HCT116 (cell line): ENCODE results near the gene POLN. TPM values are rescaled to one million over a fixed set of nuclear protein-coding genes. Genes with fewer than 3 reads are reported as not detected.

ENCODE experiments used
- ATAC-seq: fragments of 200-7000 bp; cut with Tn5 transposase; 2 replicates; pipeline ENCODE4 v1.9.1; 2020; ENCODE audit warnings: mild to moderate bottlenecking, moderate library complexity
- BruUV-seq: library from RNA; stranded (reverse); fragments of 400-500 nt; replicated peaks from 2 replicates; lab custom pipeline; 2021; lab: Mats Ljungman, UMichigan
- CTCF ChIA-PET: fragments of 300-600 bp; sonication (Branson Sonifier 250); formaldehyde crosslinking; loops from one replicate; lab custom pipeline; 2021; ENCODE audit warnings: antibody characterized with exemption; lab: Charles Lee
- POLR2A ChIA-PET: fragments of 300-600, 350-600 bp; sonication (Branson Sonifier 250); formaldehyde crosslinking; loops from one replicate; lab custom pipeline; 2021; ENCODE audit warnings: antibody characterized with exemption; lab: Charles Lee
- RAD21 ChIA-PET, 2 experiments: fragments of 300-600 bp; sonication (Branson Sonifier 250); formaldehyde crosslinking; loops; one replicate each; lab custom pipeline; 2023; ENCODE audit warnings: low total read pairs in 2 of 2; ENCODE audit not compliant: uncharacterized antibody in 2 of 2, unreplicated experiment in 2 of 2, low non-redundant PET in 1 of 2; lab: Charles Lee
- DNase-seq: peaks from one replicate; pipeline ENCODE4 v3.0.0-alpha.2; 2010; ENCODE audit warnings: low read depth, low spot score
- H2AFZ ChIP-seq: fragments of 200-600 bp; shearing (Covaris generic), sonication (generic); 2 replicates; pipeline ENCODE4 v1.6.1; 2017; ENCODE audit warnings: low read depth, mixed run types, mixed read lengths, antibody characterized with exemption, low read length; ENCODE audit not compliant: poor library complexity, severe bottlenecking
- H3K27ac ChIP-seq: 2 replicates; pipeline ENCODE4 v1.5.1; 2012; ENCODE audit warnings: low read depth, low read length
- H3K27me3 ChIP-seq: fragments of 200-600 bp; sonication (generic); 2 replicates; pipeline ENCODE4 v1.6.1; 2016; ENCODE audit warnings: mixed run types, low read length, mixed read lengths; ENCODE audit not compliant: insufficient read depth
- H3K36me3 ChIP-seq, 2 experiments: fragments of 200-500 bp in 1 of 2; fragments of 200-600 bp in 1 of 2; sonication (Bioruptor generic) in 1 of 2; sonication (generic) in 1 of 2; 2 replicates each; pipeline versions ENCODE4 v1.5.1 to v1.6.1; 2014 to 2016; ENCODE audit warnings: low read length in 2 of 2, inconsistent platforms in 1 of 2, mixed read lengths in 1 of 2, mixed run types in 1 of 2; ENCODE audit not compliant: insufficient read depth in 2 of 2, control insufficient read depth in 1 of 2
- H3K4me1 ChIP-seq, 2 experiments: fragments of 200-600 bp in 1 of 2; sonication (generic) in 1 of 2; 2 replicates each; pipeline versions ENCODE4 v1.5.1 to v1.6.1; 2012 to 2017; ENCODE audit warnings: low read length in 2 of 2, inconsistent platforms in 1 of 2, mild to moderate bottlenecking in 1 of 2, mixed read lengths in 1 of 2, mixed run types in 1 of 2, moderate library complexity in 1 of 2; ENCODE audit not compliant: insufficient read depth in 2 of 2, control insufficient read depth in 1 of 2
- H3K4me2 ChIP-seq: fragments of 200-600 bp; sonication (generic); 2 replicates; pipeline ENCODE4 v1.6.1; 2017; ENCODE audit warnings: mixed run types, low read length, mixed read lengths
- H3K4me3 ChIP-seq, 2 experiments: fragments of 200-600 bp in 1 of 2; sonication (generic) in 1 of 2; replicated peaks in 1 of 2; 2 replicates each; pipeline ENCODE4 v1.5.1; 2011 to 2016; ENCODE audit warnings: low read length in 2 of 2, control low read depth in 1 of 2, low read depth in 1 of 2, mild to moderate bottlenecking in 1 of 2, mixed read lengths in 1 of 2, mixed run types in 1 of 2
- H3K79me2 ChIP-seq: fragments of 200-600 bp; sonication (generic); 2 replicates; pipeline ENCODE4 v1.6.1; 2017; ENCODE audit warnings: mild to moderate bottlenecking, mixed run types, low read length, moderate library complexity, mixed read lengths; ENCODE audit not compliant: insufficient read depth
- H3K9ac ChIP-seq: fragments of 200-600 bp; sonication (generic); 2 replicates; pipeline ENCODE4 v1.6.1; 2016; ENCODE audit warnings: low read length, mixed read lengths
- H3K9me2 ChIP-seq: fragments of 200-600 bp; sonication (generic), shearing (Covaris generic); 2 replicates; pipeline ENCODE4 v1.6.1; 2017; ENCODE audit warnings: mixed run types, mild to moderate bottlenecking, moderate library complexity; ENCODE audit not compliant: insufficient read depth
- H3K9me3 ChIP-seq, 2 experiments: fragments of 200-500 bp in 1 of 2; fragments of 200-600 bp in 1 of 2; sonication (Bioruptor generic) in 1 of 2; sonication (generic) in 1 of 2; 2 replicates each; pipeline ENCODE4 v1.6.1; 2014 to 2017; ENCODE audit warnings: low read length in 2 of 2, mixed read lengths in 2 of 2, inconsistent platforms in 1 of 2, low read depth in 1 of 2, mild to moderate bottlenecking in 1 of 2, mixed run types in 1 of 2, moderate library complexity in 1 of 2; ENCODE audit not compliant: control insufficient read depth in 1 of 2, insufficient read depth in 1 of 2
- H4K20me1 ChIP-seq: fragments of 200-600 bp; sonication (generic), shearing (Covaris generic); 2 replicates; pipeline ENCODE4 v1.6.1; 2017; ENCODE audit warnings: mixed run types, mild to moderate bottlenecking, moderate library complexity; ENCODE audit not compliant: insufficient read depth
- ELF1 ChIP-seq: IDR thresholded peaks from 2 replicates; pipeline ENCODE4 v1.6.1; 2012; ENCODE audit warnings: low read depth, borderline replicate concordance
- EZH2 ChIP-seq: fragments of 200-600 bp; sonication (generic); IDR thresholded peaks from 2 replicates; pipeline ENCODE4 v1.6.1; 2017; ENCODE audit warnings: antibody characterized with exemption, mixed run types
- EZH2phosphoT487 ChIP-seq: fragments of 200-600 bp; IDR thresholded peaks from 2 replicates; pipeline ENCODE4 v1.6.1; 2018; ENCODE audit warnings: antibody characterized with exemption, borderline replicate concordance
- JUND ChIP-seq: IDR thresholded peaks from 2 replicates; pipeline ENCODE4 v1.6.1; 2012
- POLR2A ChIP-seq: IDR thresholded peaks from 2 replicates; pipeline ENCODE4 v1.7.0; 2011; ENCODE audit warnings: borderline replicate concordance; ENCODE audit not compliant: insufficient read depth, insufficient read length; ENCODE audit errors: extremely low read depth
- SP1 ChIP-seq: IDR thresholded peaks from 2 replicates; pipeline ENCODE4 v1.6.1; 2012; ENCODE audit warnings: low read depth
- SRF ChIP-seq: IDR thresholded peaks from 2 replicates; pipeline ENCODE4 v1.6.1; 2012; ENCODE audit warnings: low read depth
- TCF7L2 ChIP-seq: IDR thresholded peaks from 2 replicates; pipeline ENCODE4 v1.7.0; 2011; ENCODE audit warnings: borderline replicate concordance, inconsistent platforms; ENCODE audit not compliant: insufficient read depth, insufficient read length; ENCODE audit errors: extremely low read depth
- ZFX ChIP-seq: fragments of 450-650 bp; IDR thresholded peaks from 2 replicates; pipeline ENCODE4 v1.6.1; 2017
- intact Hi-C: fragments of 100-400 bp; cut with micrococcal nuclease; formaldehyde crosslinking; loops from 2 replicates; pipeline ENCODE4 v1.10.0; 2022
- total RNA-seq: library from RNA; stranded (reverse); gene quantifications from one replicate; pipeline ENCODE4 v1.2.1, GENCODE V29; 2021; ENCODE audit not compliant: unreplicated experiment
- TF ChIP-seq, protein P1 (sequence below): IDR thresholded peaks from 2 replicates; pipeline ENCODE4 v1.6.1; 2011; ENCODE audit warnings: mild to moderate bottlenecking, low read length, moderate library complexity; ENCODE audit not compliant: insufficient replicate concordance; ENCODE audit errors: extremely low read depth
- TF ChIP-seq, protein P2 (sequence below): IDR thresholded peaks from 2 replicates; pipeline ENCODE4 v1.6.1; 2012; ENCODE audit warnings: low read depth
- TF ChIP-seq, protein P3 (sequence below): IDR thresholded peaks from 2 replicates; pipeline ENCODE4 v1.6.1; 2012
- TF ChIP-seq, protein P4 (sequence below): IDR thresholded peaks from 2 replicates; pipeline ENCODE4 v1.6.1; 2012

POLN gene
- total RNA-seq, 1 experiment from 2014 or later, result 3.1 TPM

DNA sequence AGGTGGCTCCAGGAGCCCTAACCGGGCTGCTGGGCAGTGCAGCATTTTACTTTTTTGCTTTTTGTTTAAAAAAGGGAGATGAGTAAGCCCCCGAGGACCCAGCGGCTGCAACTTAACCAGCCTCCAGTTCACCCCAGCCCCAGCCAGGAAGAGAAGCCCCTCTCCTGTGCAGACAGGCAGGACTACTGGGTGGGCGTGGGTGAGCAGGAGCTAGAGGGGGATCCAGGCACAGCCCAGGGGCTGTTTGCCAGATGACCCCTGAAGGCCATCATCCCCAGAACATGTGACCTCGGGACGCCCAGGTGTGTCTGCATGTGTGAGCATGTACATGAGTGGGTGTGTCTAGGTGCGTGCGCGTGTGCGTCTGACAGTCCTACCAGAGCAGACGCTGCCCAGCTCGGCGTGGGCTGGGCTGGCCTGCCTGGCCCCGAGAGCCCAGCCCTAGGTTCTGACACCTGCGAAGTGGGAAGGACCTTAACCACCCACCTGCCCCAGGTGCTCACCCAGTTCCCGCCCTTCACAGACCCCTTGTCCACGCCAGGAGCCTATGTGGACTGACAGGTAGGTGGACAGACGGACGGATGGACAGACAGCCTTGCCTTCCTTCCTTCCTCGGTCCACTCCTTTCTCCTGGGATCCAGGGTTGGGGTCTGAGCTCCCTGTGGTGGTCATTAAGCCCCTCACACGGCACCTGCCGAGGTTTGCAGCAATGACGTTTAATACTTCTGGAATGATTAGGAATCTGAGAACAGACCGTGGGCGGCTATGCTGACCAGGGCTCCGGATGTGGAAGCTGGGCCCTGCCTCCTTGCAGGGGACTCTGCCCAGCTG lies 7.8 kb upstream of the POLN start:
- ChIA-PET RAD21 (no interaction called here), CTCF (no interaction called here), POLR2A (no interaction called here)
- Histone ChIP-seq H3K9me3 (no peaks in the 10 kb centered on the region), H3K36me3 (no peaks in the 10 kb centered on the region), H3K27me3 (no peaks in the 10 kb centered on the region), H3K4me2 (no peak overlapping the region), H3K9ac (no peak overlapping the region), H3K79me2 (no peaks in the 10 kb centered on the region), H3K9me2 (no peaks in the 10 kb centered on the region), H2AFZ (no peak overlapping the region), H3K27ac (no peak overlapping the region), H4K20me1 (no peaks in the 10 kb centered on the region), H3K4me3 (no peak overlapping the region), H3K4me1 (peaks cover 0 to 6% of the 10 kb centered on the region in 2 experiments; a peak in 1 of 4 replicates)
- ATAC-seq (no peak), DNase-seq (no peak)
- no TSS peak for BruUV-seq
- TF ChIP-seq ELF1 (no peak), POLR2A (no peak), SRF (no peak), EZH2phosphoT487 (no peak), TCF7L2 (no peak), SP1 (no peak), ZFX (no peak), EZH2 (no peak), JUND (no peak)
- TF ChIP-seq, protein P1, sequence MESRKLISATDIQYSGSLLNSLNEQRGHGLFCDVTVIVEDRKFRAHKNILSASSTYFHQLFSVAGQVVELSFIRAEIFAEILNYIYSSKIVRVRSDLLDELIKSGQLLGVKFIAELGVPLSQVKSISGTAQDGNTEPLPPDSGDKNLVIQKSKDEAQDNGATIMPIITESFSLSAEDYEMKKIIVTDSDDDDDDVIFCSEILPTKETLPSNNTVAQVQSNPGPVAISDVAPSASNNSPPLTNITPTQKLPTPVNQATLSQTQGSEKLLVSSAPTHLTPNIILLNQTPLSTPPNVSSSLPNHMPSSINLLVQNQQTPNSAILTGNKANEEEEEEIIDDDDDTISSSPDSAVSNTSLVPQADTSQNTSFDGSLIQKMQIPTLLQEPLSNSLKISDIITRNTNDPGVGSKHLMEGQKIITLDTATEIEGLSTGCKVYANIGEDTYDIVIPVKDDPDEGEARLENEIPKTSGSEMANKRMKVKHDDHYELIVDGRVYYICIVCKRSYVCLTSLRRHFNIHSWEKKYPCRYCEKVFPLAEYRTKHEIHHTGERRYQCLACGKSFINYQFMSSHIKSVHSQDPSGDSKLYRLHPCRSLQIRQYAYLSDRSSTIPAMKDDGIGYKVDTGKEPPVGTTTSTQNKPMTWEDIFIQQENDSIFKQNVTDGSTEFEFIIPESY, result no peak
- TF ChIP-seq, protein P2, sequence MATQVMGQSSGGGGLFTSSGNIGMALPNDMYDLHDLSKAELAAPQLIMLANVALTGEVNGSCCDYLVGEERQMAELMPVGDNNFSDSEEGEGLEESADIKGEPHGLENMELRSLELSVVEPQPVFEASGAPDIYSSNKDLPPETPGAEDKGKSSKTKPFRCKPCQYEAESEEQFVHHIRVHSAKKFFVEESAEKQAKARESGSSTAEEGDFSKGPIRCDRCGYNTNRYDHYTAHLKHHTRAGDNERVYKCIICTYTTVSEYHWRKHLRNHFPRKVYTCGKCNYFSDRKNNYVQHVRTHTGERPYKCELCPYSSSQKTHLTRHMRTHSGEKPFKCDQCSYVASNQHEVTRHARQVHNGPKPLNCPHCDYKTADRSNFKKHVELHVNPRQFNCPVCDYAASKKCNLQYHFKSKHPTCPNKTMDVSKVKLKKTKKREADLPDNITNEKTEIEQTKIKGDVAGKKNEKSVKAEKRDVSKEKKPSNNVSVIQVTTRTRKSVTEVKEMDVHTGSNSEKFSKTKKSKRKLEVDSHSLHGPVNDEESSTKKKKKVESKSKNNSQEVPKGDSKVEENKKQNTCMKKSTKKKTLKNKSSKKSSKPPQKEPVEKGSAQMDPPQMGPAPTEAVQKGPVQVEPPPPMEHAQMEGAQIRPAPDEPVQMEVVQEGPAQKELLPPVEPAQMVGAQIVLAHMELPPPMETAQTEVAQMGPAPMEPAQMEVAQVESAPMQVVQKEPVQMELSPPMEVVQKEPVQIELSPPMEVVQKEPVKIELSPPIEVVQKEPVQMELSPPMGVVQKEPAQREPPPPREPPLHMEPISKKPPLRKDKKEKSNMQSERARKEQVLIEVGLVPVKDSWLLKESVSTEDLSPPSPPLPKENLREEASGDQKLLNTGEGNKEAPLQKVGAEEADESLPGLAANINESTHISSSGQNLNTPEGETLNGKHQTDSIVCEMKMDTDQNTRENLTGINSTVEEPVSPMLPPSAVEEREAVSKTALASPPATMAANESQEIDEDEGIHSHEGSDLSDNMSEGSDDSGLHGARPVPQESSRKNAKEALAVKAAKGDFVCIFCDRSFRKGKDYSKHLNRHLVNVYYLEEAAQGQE, result no peak
- TF ChIP-seq, protein P3, sequence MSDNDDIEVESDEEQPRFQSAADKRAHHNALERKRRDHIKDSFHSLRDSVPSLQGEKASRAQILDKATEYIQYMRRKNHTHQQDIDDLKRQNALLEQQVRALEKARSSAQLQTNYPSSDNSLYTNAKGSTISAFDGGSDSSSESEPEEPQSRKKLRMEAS, result no peak
- TF ChIP-seq, protein P4, sequence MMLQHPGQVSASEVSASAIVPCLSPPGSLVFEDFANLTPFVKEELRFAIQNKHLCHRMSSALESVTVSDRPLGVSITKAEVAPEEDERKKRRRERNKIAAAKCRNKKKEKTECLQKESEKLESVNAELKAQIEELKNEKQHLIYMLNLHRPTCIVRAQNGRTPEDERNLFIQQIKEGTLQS, result no peak
- intact Hi-C loops, result no loop called here
